HG03060 (cell line): ENCODE measurements around the gene MEGF10.

Experiments used
- ATAC-seq: cut with Tn5 transposase; IDR thresholded peaks from one replicate; pipeline ENCODE4 v1.9.1; 2021; ENCODE audit warnings: low read depth, moderate number of reproducible peaks; ENCODE audit not compliant: unreplicated experiment

MEGF10 gene

DNA sequence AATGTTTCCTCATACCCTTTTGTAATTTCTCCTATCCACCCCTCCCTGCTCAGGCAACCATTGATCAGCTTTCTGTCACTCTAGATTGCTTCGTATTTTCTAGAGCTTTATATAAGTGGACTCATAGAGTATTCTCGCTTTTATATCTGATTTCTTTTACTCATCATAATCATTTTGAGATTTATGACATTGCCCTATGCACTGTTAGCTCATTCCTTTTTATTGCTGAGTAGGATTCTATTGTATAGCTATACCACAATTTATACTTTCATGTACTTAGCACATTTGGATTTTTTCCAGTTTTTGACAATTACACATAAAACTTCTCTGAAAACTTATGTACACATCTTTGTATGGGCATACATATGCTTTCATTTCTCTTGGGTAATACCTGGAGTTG lies 68.9 kb downstream of the MEGF10 start:
- ATAC-seq = no peak

DNA sequence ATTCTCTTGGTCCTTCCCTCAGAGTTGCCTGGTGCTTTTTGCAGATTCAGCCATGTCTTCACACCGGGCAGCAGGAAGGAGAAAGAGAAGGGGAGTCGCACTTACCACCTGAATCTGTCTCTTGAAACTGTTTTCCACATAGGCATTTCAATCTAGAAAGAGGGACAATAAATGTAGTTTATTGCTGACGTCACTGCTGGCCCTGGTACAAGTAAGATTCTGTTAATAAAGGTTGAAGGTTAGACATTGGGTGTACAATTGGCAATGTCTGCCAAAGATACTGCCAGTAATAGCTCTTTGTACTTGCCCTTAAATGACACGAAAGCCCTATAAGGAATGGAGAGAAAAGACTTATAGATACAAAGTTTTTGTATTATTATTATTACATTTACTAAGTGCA lies 72.8 kb downstream of the MEGF10 start:
- no peak for ATAC-seq

DNA sequence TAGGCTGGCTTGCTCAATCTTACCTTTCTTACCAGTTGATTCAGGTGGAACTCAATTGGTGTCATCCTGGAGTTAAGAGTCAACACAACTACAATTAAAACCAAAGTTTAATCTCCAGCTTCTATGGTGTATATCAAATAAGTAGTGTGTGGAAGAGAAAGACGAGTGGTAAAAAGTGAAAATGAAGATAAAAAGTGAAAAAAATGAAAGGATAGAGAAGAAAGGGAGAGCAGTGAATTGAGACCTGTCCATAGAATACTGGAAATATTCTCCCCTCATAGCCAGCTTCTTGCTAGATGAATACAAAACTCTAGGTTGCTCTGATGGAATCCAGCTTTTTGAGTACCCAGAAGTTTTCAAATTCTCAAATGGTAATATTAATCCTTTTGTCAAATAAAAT lies 76.4 kb downstream of the MEGF10 start:
- no peak for ATAC-seq

DNA sequence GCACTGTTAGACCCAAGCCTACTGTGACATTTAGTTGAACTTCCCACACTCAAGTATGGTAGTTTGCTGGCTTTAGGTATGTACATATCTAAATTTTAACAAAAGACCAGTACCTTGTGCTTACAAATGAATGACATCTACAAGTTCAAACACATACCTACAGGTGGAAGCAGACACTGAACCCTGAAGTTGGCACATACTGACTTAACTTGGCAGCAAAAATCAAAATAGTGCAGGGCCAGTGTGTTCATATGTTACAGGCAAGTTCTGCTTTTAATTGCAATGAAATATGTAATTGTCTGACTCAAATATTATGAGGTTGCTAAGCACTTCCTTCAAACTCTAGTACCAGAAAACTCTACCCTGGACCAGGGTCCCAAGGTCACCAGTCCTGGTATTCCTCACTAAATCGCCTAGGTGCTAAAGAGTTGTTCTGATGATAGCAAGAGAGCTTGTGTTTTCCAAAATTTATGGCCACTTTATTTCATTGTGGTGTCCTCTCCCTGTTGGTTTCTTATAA lies 77.4 kb downstream of the MEGF10 start:
- no peak for ATAC-seq

DNA sequence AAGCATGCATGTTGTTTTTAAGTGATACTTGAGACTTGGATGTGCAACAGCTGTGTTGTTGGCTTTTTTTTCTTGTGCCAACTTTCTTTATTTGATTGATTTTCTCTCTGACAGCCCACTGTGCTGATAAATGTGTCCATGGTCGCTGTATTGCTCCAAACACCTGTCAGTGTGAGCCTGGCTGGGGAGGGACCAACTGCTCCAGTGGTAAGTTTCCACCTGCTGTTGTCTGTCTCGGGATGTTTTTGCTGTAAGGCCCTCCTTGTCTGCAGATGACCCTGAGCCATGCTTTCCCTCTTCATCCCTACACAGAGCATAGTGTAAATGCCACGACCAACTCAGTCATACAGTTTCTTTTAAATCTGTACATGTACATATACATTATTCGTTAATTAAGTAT lies 79.2 kb downstream of the MEGF10 start:
- no peak for ATAC-seq

DNA sequence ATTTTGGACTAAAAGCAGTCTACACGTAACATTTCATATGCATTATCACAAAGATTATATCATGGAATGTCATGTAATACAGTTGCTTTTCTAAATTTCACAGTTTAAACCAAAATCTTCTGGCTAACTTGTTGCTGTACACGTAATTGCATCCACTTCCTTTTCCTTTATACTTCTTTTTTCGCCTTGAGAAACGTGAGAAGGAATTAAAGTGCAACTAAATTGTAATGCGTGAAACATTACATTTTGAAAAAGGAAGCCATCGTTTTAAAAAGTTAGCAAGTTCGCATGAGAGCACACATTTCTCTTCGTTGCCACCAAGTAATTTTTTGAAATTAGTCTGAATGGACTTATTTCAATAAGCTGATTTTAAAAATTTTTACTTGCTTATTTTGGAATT lies 80.0 kb downstream of the MEGF10 start:
- ATAC-seq = no peak

DNA sequence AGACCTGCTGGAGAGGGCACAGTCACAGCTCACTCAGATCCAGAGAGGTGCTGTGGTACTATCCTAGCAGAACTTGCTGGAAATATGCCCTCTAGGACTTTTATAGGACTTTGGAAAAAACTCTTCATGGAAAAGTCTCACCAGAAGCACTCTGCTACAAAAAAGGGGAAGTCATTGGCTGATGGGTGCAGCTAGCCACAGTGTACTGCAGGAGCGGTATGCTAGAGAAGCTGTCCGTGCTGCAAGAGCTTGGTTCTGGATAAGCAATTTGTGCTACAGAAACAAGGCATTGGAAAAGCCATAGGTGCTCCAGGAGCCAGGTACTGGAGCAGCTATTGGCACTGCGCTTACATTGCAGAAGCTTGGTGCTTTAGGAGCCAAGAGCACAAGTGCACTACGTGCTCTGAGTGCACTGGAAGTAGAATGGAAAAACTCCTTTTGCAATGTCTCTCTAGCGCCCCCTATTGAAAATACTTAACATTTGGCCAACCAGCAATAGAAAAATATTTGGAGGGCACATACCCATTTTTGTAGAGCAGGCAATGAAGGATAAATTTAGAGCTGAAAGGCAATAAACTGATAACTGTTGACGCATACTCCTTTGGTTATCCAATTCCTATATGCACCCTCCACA lies 83.4 kb downstream of the MEGF10 start:
- ATAC-seq = no peak

DNA sequence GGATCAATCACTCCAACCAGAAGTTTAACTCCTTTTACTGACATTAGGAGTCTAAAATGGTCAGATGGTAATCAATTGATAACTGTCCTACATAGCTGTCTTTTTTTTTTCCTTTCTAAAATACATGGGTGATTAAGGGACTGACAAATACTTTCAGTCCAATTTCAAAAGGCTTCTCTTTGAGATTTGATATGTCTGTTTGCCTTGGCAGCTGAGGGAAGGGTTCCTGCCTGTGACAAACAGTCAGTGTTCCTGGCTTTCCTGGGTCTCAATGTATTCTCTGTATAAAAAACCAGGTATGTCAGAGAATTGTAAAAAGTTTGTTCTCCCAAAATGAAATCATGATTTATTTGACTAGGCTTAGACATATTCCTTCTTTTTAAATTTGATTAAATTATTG lies 84.5 kb downstream of the MEGF10 start:
- ATAC-seq = no peak

DNA sequence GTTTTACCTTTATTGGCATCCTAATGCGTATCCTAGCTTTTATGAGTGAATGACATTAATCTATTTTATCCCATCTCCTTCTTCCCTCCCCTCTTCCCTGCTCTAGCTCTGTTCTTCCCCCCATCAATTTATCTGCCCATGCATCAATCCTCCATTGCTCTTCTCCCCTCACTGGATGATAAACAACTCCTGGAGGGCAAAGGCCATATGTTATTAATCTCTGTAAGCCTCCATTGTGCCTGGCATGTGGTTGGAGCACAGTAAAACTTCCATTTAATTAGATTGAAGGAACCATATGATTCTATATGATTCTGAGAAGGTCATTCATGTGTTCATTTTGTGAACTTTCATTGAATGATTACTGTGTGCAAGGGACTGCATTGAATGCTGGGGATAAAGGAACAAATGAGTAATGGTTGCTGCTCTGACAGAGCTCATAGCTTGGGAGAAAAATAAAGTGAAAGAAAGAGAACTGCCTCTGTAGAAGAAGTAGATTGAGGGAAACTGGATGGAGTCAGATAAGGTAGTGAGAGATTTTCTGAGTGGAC lies 85.0 kb downstream of the MEGF10 start:
- ATAC-seq = no peak

DNA sequence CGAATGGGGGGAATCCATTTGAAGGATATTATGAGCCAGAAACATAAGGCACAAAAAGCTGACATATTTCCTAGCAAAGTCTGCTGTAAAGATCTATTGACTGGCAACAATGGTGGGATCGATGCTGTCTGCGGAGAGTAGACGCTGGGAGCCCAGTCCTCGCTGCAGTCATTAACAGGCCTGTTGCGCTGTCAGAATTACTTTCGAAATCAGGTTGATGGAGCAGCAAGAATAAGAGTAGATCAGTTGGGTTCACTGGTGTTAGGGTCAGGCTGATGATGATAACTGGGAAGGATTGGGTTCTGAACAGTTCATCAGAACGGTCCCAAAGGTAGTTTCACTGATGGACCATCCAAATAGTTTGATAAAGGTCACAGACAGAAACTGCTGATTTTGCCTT lies 87.1 kb downstream of the MEGF10 start:
- ATAC-seq = no peak

DNA sequence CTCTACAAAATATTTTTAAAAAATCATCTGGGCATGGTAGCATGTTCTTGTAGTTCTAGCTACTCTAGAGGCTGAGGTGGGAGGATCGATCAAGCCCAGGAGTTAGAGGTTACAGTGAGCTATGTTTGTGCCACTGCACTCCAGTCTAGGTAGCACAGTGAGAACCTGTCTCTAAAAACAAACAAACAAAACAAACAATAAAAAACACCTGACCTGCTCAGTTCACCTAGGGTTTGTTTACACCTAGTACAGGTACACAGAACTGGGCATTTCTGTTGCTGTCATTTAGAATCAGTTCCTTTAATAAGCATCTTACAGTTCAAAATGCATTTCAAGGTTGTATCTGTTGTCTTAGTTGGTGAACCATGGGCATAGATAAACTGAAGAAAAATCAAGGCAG lies 95.3 kb downstream of the MEGF10 start:
- no peak for ATAC-seq

DNA sequence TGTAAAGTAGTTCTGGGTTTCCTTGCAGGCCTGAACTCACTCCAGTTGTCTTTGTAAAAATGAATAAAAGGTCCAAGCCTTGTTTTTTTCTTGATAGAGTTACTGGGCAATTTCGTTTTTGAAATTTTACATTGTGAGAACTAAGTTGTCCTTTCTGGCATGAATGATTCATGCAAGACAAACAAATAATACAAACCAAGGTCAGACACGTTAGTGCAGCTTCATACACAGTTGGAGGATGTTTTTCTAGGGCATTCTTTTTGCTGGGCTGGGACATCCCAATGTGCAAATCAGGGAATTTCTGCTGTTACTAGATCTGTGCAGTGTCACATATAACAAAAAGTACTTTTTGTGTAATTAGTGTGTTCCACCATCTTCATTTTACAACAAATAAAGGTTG lies 96.0 kb downstream of the MEGF10 start:
- ATAC-seq = no peak

DNA sequence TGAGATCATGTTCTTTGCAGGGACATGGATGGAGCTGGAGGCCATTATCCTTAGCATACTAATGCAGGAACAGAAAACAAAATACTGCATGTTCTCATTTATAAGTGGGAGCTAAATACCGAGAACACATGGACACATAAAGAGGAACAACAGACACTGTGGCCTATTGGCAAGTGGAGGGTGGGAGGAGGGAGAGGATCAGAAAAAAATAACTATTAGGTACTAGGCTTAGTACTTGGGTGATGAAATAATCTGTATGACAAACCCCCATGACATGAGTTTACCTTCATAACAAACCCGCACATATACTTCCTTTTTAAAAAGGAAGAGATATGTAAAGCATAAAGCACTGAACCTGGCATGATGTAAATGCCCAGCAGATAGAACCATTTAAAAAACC lies 99.0 kb downstream of the MEGF10 start:
- ATAC-seq = no peak

DNA sequence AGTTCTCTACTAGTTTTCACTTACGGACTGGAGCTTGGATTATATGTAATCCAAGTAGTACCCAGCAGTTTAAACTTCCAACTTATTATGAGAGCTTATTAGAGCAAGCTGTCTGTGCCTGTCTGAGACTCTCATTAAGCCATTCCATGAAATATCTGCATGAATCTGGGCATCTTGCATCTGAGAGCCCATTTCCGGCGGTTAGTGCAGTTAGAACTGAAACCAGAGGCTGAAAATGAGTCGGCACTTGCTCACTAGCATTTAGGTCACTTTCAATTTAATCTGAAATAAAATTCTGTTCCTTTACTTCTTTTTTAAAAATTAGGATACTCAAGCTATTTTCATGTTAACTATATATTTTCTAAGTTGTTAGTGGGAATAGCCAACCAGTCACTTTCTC lies 102.2 kb downstream of the MEGF10 start:
- no peak for ATAC-seq

DNA sequence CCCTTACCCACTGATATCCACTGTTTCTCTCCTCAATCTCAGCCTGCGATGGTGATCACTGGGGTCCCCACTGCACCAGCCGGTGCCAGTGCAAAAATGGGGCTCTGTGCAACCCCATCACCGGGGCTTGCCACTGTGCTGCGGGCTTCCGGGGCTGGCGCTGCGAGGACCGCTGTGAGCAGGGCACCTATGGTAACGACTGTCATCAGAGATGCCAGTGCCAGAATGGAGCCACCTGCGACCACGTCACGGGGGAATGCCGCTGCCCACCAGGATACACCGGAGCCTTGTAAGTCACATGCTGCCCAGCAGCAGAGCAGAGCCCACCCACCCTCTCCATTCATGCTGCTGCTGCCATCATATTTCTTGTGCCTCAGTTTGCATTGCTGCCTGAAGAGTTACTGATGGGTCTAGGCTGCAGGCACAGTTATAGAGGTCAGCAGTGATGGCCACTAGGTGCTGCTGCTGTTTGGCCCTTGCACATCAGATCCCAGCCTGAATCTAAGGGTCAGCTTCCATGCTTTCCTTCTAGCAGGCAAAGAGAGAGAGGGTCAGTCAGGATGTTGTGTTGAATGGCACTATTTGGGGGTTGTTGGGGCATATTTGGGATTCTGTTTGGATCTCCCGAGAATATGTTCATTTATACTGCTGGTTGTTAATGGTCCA lies 106.0 kb downstream of the MEGF10 start:
- ATAC-seq = no peak

DNA sequence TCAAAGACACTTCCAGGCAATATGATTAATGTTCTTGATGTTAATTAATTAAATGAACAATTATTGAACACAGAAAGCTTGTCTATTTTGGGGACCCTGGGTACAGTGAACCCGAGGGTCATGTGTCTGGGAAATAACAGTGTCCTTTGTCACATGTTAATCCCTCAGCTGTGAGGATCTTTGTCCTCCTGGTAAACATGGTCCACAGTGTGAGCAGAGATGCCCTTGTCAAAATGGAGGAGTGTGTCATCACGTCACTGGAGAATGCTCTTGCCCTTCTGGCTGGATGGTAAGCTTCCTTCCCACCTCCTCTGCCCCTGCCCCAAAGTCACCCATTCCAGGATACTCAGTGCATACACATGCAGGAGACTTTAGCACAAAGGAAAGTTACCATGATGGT lies 107.9 kb downstream of the MEGF10 start:
- ATAC-seq = no peak

DNA sequence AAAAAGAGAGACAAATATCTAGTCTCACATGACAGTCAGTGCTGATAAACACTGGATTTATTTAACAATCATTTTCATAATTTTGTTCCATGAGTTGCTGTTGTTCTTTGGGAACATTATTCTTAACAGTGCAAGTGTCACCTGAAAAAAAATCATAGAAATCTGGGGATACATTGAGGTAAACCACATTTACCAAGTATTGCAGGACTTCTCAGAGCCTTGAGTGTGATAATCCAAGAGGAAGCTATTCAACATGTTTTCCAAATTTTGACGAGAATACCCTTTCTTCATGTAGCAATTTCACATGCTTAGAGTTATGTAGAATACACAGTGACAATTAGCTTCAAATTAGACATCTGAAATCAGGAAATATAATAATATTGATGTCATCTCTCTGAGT lies 108.5 kb downstream of the MEGF10 start:
- ATAC-seq = no peak

DNA sequence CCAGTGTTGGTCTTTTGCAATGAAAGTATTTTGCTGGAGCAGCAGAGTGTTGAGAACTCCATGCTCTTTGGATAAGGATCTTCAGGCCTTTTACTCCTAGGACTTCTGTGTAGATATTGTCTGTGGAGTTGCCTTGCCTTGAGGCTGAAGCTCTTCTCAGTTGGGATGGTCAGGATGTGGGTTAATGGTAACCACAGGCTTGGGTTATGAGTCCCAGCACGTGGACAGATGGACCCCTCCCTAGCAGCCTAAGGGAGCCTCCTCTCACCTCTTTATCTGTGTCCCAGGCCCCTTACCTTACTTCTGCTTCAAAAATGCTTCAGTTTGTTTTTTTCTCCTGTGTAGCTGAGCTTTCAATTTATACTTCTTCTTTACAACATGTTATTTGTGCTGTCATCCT lies 109.9 kb downstream of the MEGF10 start:
- ATAC-seq = no peak

DNA sequence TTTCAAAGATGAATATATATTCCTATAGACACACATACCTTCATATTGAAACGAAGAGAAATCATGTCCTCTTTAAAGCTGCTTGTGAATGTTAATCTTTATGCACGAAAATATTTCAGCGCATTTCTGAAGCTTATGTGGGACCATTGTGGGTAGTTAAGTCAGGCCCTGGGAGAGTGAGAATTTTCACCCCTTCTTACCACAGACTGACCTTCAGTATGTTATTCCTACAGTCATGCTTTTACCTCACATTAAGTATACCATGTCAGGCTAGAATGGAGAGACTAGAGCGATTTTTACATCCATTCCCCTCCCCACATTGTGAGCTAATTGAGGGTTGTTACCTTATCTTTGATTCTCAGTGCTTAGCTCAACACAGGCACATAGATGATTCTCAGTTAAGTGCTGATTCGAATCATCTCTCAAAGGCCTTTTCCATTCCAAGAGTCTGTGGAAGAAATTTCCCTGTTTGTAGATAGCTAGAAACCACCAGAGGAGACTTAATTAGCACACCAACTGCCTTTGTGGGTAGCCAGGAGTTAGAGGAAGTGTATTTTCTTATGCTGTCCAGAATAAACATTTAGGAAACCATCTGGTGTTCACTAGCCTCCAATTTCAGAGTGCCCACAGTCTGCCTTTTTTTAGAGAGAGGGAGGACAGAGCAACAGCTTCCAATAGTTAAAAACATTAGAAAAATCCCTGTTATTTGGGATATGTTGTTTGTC lies 110.5 kb downstream of the MEGF10 start:
- no peak for ATAC-seq

DNA sequence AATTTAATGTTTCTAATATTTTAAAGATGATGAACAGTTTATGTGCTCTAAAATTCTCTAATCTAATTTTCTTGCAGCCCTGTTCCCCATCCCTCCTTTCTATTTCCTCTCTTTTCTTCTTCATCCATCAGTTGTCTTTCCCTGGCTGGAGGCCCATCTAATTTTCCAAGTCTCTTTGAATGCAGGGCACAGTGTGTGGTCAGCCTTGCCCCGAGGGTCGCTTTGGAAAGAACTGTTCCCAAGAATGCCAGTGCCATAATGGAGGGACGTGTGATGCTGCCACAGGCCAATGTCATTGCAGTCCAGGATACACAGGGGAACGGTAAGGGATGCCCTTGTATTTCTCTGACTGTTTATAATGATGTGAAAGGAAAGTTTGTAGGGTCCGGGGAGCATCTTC lies 111.8 kb downstream of the MEGF10 start:
- no peak for ATAC-seq

DNA sequence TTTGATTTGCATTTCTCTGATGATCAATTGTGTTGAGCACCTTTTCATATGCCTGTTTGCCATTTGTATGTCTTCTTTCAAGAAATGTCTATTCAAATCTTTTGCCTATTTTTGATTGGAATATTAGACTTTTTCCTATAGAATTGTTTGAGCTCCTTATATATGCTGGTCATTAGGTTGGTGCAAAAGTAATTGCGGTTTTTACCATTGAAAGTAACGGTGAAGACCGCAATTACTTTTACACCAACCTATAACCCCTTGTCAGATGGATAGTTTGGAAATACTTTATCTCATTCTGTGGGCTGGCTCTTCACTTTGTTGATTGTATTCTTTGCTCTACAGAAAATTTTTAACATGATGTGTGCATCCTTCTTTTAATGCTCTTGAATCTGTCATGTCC lies 113.6 kb downstream of the MEGF10 start:
- ATAC-seq = no peak
